K562 (cell line): ENCODE results near the gene YPEL4. TPM values are rescaled to one million over a fixed set of nuclear protein-coding genes. Genes with fewer than 3 reads are reported as not detected.

ENCODE experiments used
- ATAC-seq: fragments of 200-7000 bp; cut with Tn5 transposase; 3 replicates; pipeline ENCODE4 v1.9.1; 2020; ENCODE audit warnings: moderate library complexity
- BruUV-seq: library from RNA; stranded (reverse); fragments of 400-500 nt; replicated peaks from 2 replicates; lab custom pipeline; 2021; lab: Mats Ljungman, UMichigan
- CTCF ChIA-PET: fragments of 300-600 bp; formaldehyde crosslinking; extraction: SDS; loops from one replicate; lab custom pipeline; 2021; ENCODE audit warnings: low intra/inter-chr PET ratio; lab: Yijun Ruan, JAX
- POLR2A ChIA-PET: fragments of 300-600, 350-650 bp; sonication (Branson Sonifier 250); formaldehyde crosslinking; extraction: SDS; loops from one replicate; lab custom pipeline; 2021; ENCODE audit warnings: antibody characterized with exemption, inconsistent platforms; lab: Yijun Ruan, JAX
- DNase-seq, 4 experiments: peaks; one replicate each; pipeline versions ENCODE4 v3.0.0 to v3.0.0-alpha.2; 2011 to 2018; ENCODE audit warnings: low spot score in 3 of 4, mixed read lengths in 3 of 4; ENCODE audit errors: extremely low read depth in 1 of 4
- FAIRE-seq: peaks from 2 replicates; lab custom pipeline; 2011; peaks lifted over from hg19 to GRCh38; lab: Jason Lieb, UNC
- H2AFZ ChIP-seq: 2 replicates; pipeline ENCODE4 v1.6.0; 2011; ENCODE audit warnings: low read depth, low read length, control low read depth, inconsistent platforms
- H3K27ac ChIP-seq: fragments of 200-600 bp; 3 replicates; pipeline ENCODE4 v1.8.0; 2011; ENCODE audit warnings: low read depth, mild to moderate bottlenecking, control low read depth, inconsistent platforms, low read length, moderate library complexity, mixed read lengths; ENCODE audit errors: extremely low read depth
- H3K27me3 ChIP-seq, 2 experiments: fragments of 300-600 bp in 1 of 2; 2 replicates in 1 of 2; 3 replicates in 1 of 2; pipeline versions ENCODE4 v1.6.0 to v1.8.0; 2011; ENCODE audit warnings: inconsistent platforms in 2 of 2, low read length in 2 of 2, mild to moderate bottlenecking in 1 of 2, mixed read lengths in 1 of 2, moderate library complexity in 1 of 2; ENCODE audit not compliant: control insufficient read depth in 2 of 2, insufficient read depth in 2 of 2
- H3K36me3 ChIP-seq: fragments of 300-600 bp; 3 replicates; pipeline ENCODE4 v1.8.0; 2011; ENCODE audit warnings: mild to moderate bottlenecking, low read length, inconsistent platforms; ENCODE audit not compliant: control insufficient read depth, insufficient read depth
- H3K4me1 ChIP-seq, 2 experiments: fragments of 200-600 bp in 1 of 2; replicated peaks in 1 of 2; 2 replicates in 1 of 2; 3 replicates in 1 of 2; pipeline versions ENCODE4 v1.5.1 to v1.8.0; 2011; ENCODE audit warnings: inconsistent platforms in 2 of 2, low read length in 2 of 2, mild to moderate bottlenecking in 1 of 2, mixed read lengths in 1 of 2, moderate library complexity in 1 of 2; ENCODE audit not compliant: control insufficient read depth in 2 of 2, insufficient read depth in 2 of 2
- H3K4me2 ChIP-seq: 2 replicates; pipeline ENCODE4 v1.6.1; 2011; ENCODE audit warnings: low read length, control low read depth, inconsistent platforms, mixed read lengths; ENCODE audit not compliant: insufficient read depth
- H3K4me3 ChIP-seq: fragments of 200-600 bp; sonication (generic), shearing (Covaris generic); 2 replicates; pipeline ENCODE4 v1.5.1; 2016; ENCODE audit warnings: control low read depth, inconsistent platforms
- H3K79me2 ChIP-seq: fragments of 200-600 bp; 3 replicates; pipeline ENCODE4 v1.8.0; 2011; ENCODE audit warnings: low read length, inconsistent platforms; ENCODE audit not compliant: control insufficient read depth, insufficient read depth
- H3K9ac ChIP-seq, 2 experiments: 2 replicates each; pipeline versions ENCODE4 v1.6.0 to v1.6.1; 2011; ENCODE audit warnings: low read depth in 2 of 2, low read length in 2 of 2, control low read depth in 1 of 2, inconsistent platforms in 1 of 2, mild to moderate bottlenecking in 1 of 2, mixed read lengths in 1 of 2; ENCODE audit not compliant: insufficient read depth in 1 of 2
- H3K9me1 ChIP-seq: one replicate; pipeline ENCODE4 v1.6.0; 2011; ENCODE audit warnings: inconsistent platforms, mild to moderate bottlenecking, low read length, moderate library complexity; ENCODE audit not compliant: control insufficient read depth, insufficient read depth
- H3K9me3 ChIP-seq: replicated peaks from 2 replicates; pipeline ENCODE4 v1.5.1; 2011; ENCODE audit warnings: low read depth, low read length, inconsistent platforms; ENCODE audit not compliant: control insufficient read depth, insufficient read depth
- H4K20me1 ChIP-seq: replicated peaks from 2 replicates; pipeline ENCODE4 v1.6.1; 2011; ENCODE audit warnings: low read length, inconsistent platforms, mixed read lengths; ENCODE audit not compliant: control insufficient read depth, insufficient read depth
- CBX1 ChIP-seq: sonication (generic); IDR thresholded peaks from 2 replicates; pipeline ENCODE4 v1.6.1; 2016; ENCODE audit warnings: antibody characterized with exemption, low read depth, mild to moderate bottlenecking
- CBX3 ChIP-seq, 2 experiments: IDR thresholded peaks; 1 replicate in 1 of 2; 2 replicates in 1 of 2; pipeline ENCODE4 v1.6.1; 2012; ENCODE audit warnings: inconsistent platforms in 2 of 2, low read length in 2 of 2, borderline replicate concordance in 1 of 2, control low read depth in 1 of 2
- CBX5 ChIP-seq: IDR thresholded peaks from 2 replicates; pipeline ENCODE4 v1.6.1; 2014; ENCODE audit warnings: low read depth, borderline replicate concordance
- CTCF ChIP-seq, 3 experiments: IDR thresholded peaks in 2 of 3; conservative IDR thresholded peaks in 1 of 3; 2 replicates each; pipeline ENCODE4 v1.5.1; 2011 to 2012; ENCODE audit warnings: low read length in 3 of 3, mild to moderate bottlenecking in 3 of 3, control low read depth in 2 of 3, improper control_type of control experiment in 1 of 3, inconsistent platforms in 1 of 3, low read depth in 1 of 3, mixed read lengths in 1 of 3, moderate library complexity in 1 of 3; ENCODE audit not compliant: insufficient read depth in 2 of 3
- HLTF ChIP-seq: fragments of 450-650 bp; IDR thresholded peaks from 2 replicates; pipeline ENCODE4 v1.6.1; 2016
- IFI16 ChIP-seq: fragments of 250-450 bp; sonication (Bioruptor Pico); IDR thresholded peaks from 2 replicates; pipeline ENCODE4 v2.1.2; 2022; ENCODE audit warnings: mild to moderate bottlenecking, inconsistent platforms
- MCM5 ChIP-seq: fragments of 450-650 bp; IDR thresholded peaks from 2 replicates; pipeline ENCODE4 v1.6.1; 2016; ENCODE audit warnings: low read depth
- NCOA4 ChIP-seq: fragments of 450-650 bp; IDR thresholded peaks from 2 replicates; pipeline ENCODE4 v1.6.1; 2018; ENCODE audit warnings: mild to moderate bottlenecking; ENCODE audit not compliant: partially characterized antibody
- PCBP2 ChIP-seq: fragments of 200-400 bp; formaldehyde crosslinking; IDR thresholded peaks from 2 replicates; pipeline ENCODE4 v1.6.1; 2018; ENCODE audit warnings: low read length, low read depth, mild to moderate bottlenecking, moderate library complexity; ENCODE audit not compliant: poor library complexity, severe bottlenecking
- RBM17 ChIP-seq: fragments of 200-400 bp; formaldehyde crosslinking; IDR thresholded peaks from 2 replicates; pipeline ENCODE4 v1.6.1; 2017; ENCODE audit warnings: low read depth, mild to moderate bottlenecking, low read length, borderline replicate concordance
- TRIM28 ChIP-seq: fragments of 450-650 bp; IDR thresholded peaks from 2 replicates; pipeline ENCODE4 v1.6.1; 2017
- USF2 ChIP-seq: sonication (generic); formaldehyde crosslinking; IDR thresholded peaks from 2 replicates; pipeline ENCODE4 v1.5.0; 2020; ENCODE audit warnings: missing genetic modification reagents
- ZNF280A ChIP-seq: fragments of 450-650 bp; IDR thresholded peaks from 2 replicates; pipeline ENCODE4 v1.6.1; 2018; ENCODE audit warnings: mild to moderate bottlenecking, low read depth; ENCODE audit not compliant: partially characterized antibody
- WGBS: fragments of 100-300 bp; shearing (Covaris generic); methylation state at CpG from one replicate; pipeline ENCODE4 v1.1.6; 2016; ENCODE audit warnings: low coverage, mixed read lengths; ENCODE audit not compliant: insufficient coverage; ENCODE audit errors: missing lambda C conversion rate; 5-methylcytosine and 5-hydroxymethylcytosine counted together
- in situ Hi-C: fragments of 300-500 bp; cut with MboI; formaldehyde crosslinking; loops from 4 replicates; pipeline ENCODE4 v1.15.0; 2018; ENCODE audit warnings: inconsistent platforms, mixed read lengths
- intact Hi-C: fragments of 100-400 bp; cut with micrococcal nuclease; formaldehyde crosslinking; loops from 2 replicates; pipeline ENCODE4 v1.14.2; 2022
- polyA plus RNA-seq, 8 experiments: library from polyadenylated mRNA; depleted of rRNA in 4 of 8; stranded (reverse) in 5 of 8; unstranded in 3 of 8; fragments of >200 nt; fragmentation: Nextera tagmentation in 2 of 8; fragmentation: Illumina TruSeq in 1 of 8; extraction: Ambion mirVana in 2 of 8; extraction: Trizol in 1 of 8; gene quantifications; 2 replicates each; pipeline versions ENCODE4 v1.2.1 to v1.2.3, GENCODE V29; 2011 to 2014; ENCODE audit warnings: inconsistent platforms in 1 of 8, missing spikeins in 1 of 8
- total RNA-seq, 7 experiments: library from RNA; depleted of rRNA in 6 of 7; stranded (reverse); fragments of >200 nt in 6 of 7; fragmentation: Illumina TruSeq in 2 of 7; extraction: Trizol in 2 of 7; gene quantifications; 2 replicates each; pipeline versions ENCODE4 v1.2.1 to v1.2.3, GENCODE V29; 2011 to 2021; ENCODE audit warnings: low replicate concordance in 1 of 7

Gene YPEL4
- total and polyA plus RNA-seq, 9 of the 15 experiments (the other 6 are each of a cell fraction or from before 2014, with no cell fraction given) = 0.07 to 1.4 (median 0.40) TPM; not detected in 2

- TF ChIP-seq USF2 = no peak
- TF ChIP-seq PCBP2 = no peak
- no peak for TF ChIP-seq NCOA4
- TF ChIP-seq RBM17 = no peak
- no peak for TF ChIP-seq HLTF
- TF ChIP-seq, all 486 proteins: peak for 0
- no peak overlapping the region for H3K4me3 ChIP-seq
- ChIA-PET CTCF (no interaction called here), POLR2A (interaction anchor here (1.5 kb wide), 1 partner anchor 12 kb away, joined by 5 read pairs; no protein-coding TSS in a partner anchor)
- no peak overlapping the region for H2AFZ ChIP-seq
- FAIRE-seq = no peak
- no peaks in the 10 kb centered on the region for H3K4me1 ChIP-seq
- no TSS peak for BruUV-seq
- ATAC-seq = no peak
- H3K36me3 ChIP-seq = no peaks in the 10 kb centered on the region
- H3K9me3 ChIP-seq = peaks cover 8% of the 10 kb centered on the region
- in situ Hi-C loops (no loop called here), intact Hi-C loops (no loop called here)
- H3K27me3 ChIP-seq = peaks cover 0 to 11% of the 10 kb centered on the region in 2 experiments; a peak in 1 of 5 replicates
- H3K9ac ChIP-seq = no peak overlapping the region
- no peak overlapping the region for H3K4me2 ChIP-seq
- no peak for DNase-seq
- H4K20me1 ChIP-seq = no peaks in the 10 kb centered on the region
- no peaks in the 10 kb centered on the region for H3K9me1 ChIP-seq
- H3K79me2 ChIP-seq = no peaks in the 10 kb centered on the region
- H3K27ac ChIP-seq = no peak overlapping the region
These were observed 29.2 kb downstream of the YPEL4 start for GRCh38 chr11:57620467-57620866.

GRCh38 chr11:57619331-57619730, 30.4 kb downstream of the YPEL4 start:
- Histone ChIP-seq H3K4me3 (no peak overlapping the region), H3K27ac (no peak overlapping the region), H3K36me3 (no peaks in the 10 kb centered on the region), H3K27me3 (peaks cover 5 to 6% of the 10 kb centered on the region in 2 experiments; a peak in 3 of 5 replicates), H4K20me1 (no peaks in the 10 kb centered on the region), H3K4me2 (no peak overlapping the region)
- intact Hi-C loops = no loop called here
- peak in 2 of 4 experiments; percentile 50 to 51 for DNase-seq
- TF ChIP-seq CTCF (IDR thresholded peaks at IDR 0.05 in 2 of 3, conservative IDR thresholded peaks at IDR 0.05 in 1 of 3; ENCODE audit: insufficient read depth in 2 of 3, low read depth in 1 of 3, low read length in 3 of 3) (peak; percentile 40 to 48 (median 47); a peak in 5 of 6 replicates), TRIM28 (0 out of 2 replicates have a peak, but pooled peaks have one; percentile 51), CBX1 (peak; percentile 50; the same call in 1 of the 2 replicates), CBX3 (IDR thresholded peaks at IDR 0.05; ENCODE audit: borderline replicate concordance in 1 of 2, low read length in 2 of 2) (peak in 1 of 2 experiments; percentile 99; a peak in 2 of 3 replicates), CBX5 (peak; percentile 96), ZNF280A (peak; percentile 29), IFI16 (CRISPR knock-in tag) (no peak), MCM5 (no peak)
- TF ChIP-seq, all 486 proteins: peak for 6
- ChIA-PET CTCF (no interaction called here), POLR2A (interaction anchor here (0.6 kb wide), 1 partner anchor 85 kb away, joined by 4 read pairs; no protein-coding TSS in a partner anchor)
- H2AFZ ChIP-seq = no peak overlapping the region
- peak; percentile 62 for FAIRE-seq
- H3K9ac ChIP-seq = no peak overlapping the region
- in situ Hi-C loops = no loop called here
- H3K4me1 ChIP-seq = no peaks in the 10 kb centered on the region
- WGBS = 0% methylated on average over 2 of the region's 2 CpGs
- no TSS peak for BruUV-seq
- no peaks in the 10 kb centered on the region for H3K9me1 ChIP-seq
- peaks cover 8% of the 10 kb centered on the region for H3K9me3 ChIP-seq
- ATAC-seq = no peak
- no peaks in the 10 kb centered on the region for H3K79me2 ChIP-seq
